Kidney tubule cell (primary cell): ENCODE results near the gene OR10X1.

Source experiments
- DNase-seq: peaks from one replicate; pipeline ENCODE4 v3.0.0-alpha.2; 2018; ENCODE audit warnings: low spot score

Gene OR10X1

GRCh38 chr1:158579733-158580132 lies at the start of gene OR10X1:
TSS of gene OR10X1 (minus strand) at chr1:158579899. CDS start at chr1:158579899, 0 bp downstream.
- no peak for DNase-seq

- no peak for DNase-seq
These were observed 34.1 kb upstream of the OR10X1 start for GRCh38 chr1:158613764-158614163.

GRCh38 chr1:158611916-158612315 lies 32.2 kb upstream of the OR10X1 start:
- DNase-seq: no peak

- no peak for DNase-seq
These were observed 27.6 kb upstream of the OR10X1 start for GRCh38 chr1:158607296-158607695.

- DNase-seq: no peak
These were observed 25.3 kb upstream of the OR10X1 start, which contains the start of gene OR10Z1 for GRCh38 chr1:158604968-158605367. TSS of gene OR10Z1 (plus strand) at chr1:158605268. CDS start at chr1:158606439, 1,171 bp downstream.

GRCh38 chr1:158600735-158601134 lies 21.0 kb upstream of the OR10X1 start:
- no peak for DNase-seq

- DNase-seq: no peak
These were observed 7.2 kb upstream of the OR10X1 start for GRCh38 chr1:158586942-158587341.

- DNase-seq: no peak
These were observed 4.3 kb upstream of the OR10X1 start for GRCh38 chr1:158583962-158584361.

GRCh38 chr1:158577561-158577960 lies 2.1 kb downstream of the OR10X1 start:
- DNase-seq: no peak

- DNase-seq: no peak
These were observed 7.5 kb downstream of the OR10X1 start for GRCh38 chr1:158572226-158572625.

- no peak for DNase-seq
These were observed 9.2 kb downstream of the OR10X1 start, which contains the start of gene OR6P1 for GRCh38 chr1:158570480-158570879. TSS of gene OR6P1 (minus strand) at chr1:158570580. CDS start at chr1:158563604, 6,976 bp downstream.

- DNase-seq: no peak
These were observed 15.1 kb downstream of the OR10X1 start for GRCh38 chr1:158564608-158565007.

- no peak for DNase-seq
These were observed 15.8 kb downstream of the OR10X1 start for GRCh38 chr1:158563853-158564252.

GRCh38 chr1:158559696-158560095 lies 20.0 kb downstream of the OR10X1 start:
- DNase-seq: no peak

- DNase-seq: no peak
These were observed 25.3 kb downstream of the OR10X1 start, which contains the start of gene OR6Y1 for GRCh38 chr1:158554352-158554751. TSS of gene OR6Y1 (minus strand) at chr1:158554405. CDS start at chr1:158548105, 6,300 bp downstream.

- DNase-seq: no peak
These were observed 27.4 kb downstream of the OR10X1 start for GRCh38 chr1:158552296-158552695.

- DNase-seq: no peak
These were observed 32.2 kb downstream of the OR10X1 start for GRCh38 chr1:158547533-158547932.

- DNase-seq: no peak
These were observed 42.1 kb downstream of the OR10X1 start for GRCh38 chr1:158537609-158538008.

- no peak for DNase-seq
These were observed 45.2 kb downstream of the OR10X1 start for GRCh38 chr1:158534496-158534895.
